Transverse colon (tissue), 4 donors: ENCODE data around the gene CNPY4.

Experiments used
- POLR2A ChIP-seq: fragments of 450-650 bp; IDR thresholded peaks from one replicate; pipeline ENCODE4 v1.6.1; 2016; ENCODE audit warnings: antibody characterized with exemption, mild to moderate bottlenecking, moderate library complexity
- POLR2AphosphoS5 ChIP-seq, 3 donors: sonication (generic); formaldehyde crosslinking; IDR thresholded peaks; one replicate each; pipeline ENCODE4 v1.6.1; 2016; ENCODE audit warnings: antibody characterized with exemption in 3 of 3
- TF ChIP-seq, protein P1 (sequence below), 5 experiments: fragments of 200-600 bp in 3 of 5; fragments of 450-650 bp in 2 of 5; sonication (generic) in 3 of 5; IDR thresholded peaks; 1 replicate in 2 of 5; 2 replicates in 3 of 5; pipeline ENCODE4 v1.5.1; 2016 to 2017; ENCODE audit warnings: antibody characterized with exemption in 5 of 5, inconsistent platforms in 3 of 5, mild to moderate bottlenecking in 2 of 5, moderate library complexity in 1 of 5

DNA sequence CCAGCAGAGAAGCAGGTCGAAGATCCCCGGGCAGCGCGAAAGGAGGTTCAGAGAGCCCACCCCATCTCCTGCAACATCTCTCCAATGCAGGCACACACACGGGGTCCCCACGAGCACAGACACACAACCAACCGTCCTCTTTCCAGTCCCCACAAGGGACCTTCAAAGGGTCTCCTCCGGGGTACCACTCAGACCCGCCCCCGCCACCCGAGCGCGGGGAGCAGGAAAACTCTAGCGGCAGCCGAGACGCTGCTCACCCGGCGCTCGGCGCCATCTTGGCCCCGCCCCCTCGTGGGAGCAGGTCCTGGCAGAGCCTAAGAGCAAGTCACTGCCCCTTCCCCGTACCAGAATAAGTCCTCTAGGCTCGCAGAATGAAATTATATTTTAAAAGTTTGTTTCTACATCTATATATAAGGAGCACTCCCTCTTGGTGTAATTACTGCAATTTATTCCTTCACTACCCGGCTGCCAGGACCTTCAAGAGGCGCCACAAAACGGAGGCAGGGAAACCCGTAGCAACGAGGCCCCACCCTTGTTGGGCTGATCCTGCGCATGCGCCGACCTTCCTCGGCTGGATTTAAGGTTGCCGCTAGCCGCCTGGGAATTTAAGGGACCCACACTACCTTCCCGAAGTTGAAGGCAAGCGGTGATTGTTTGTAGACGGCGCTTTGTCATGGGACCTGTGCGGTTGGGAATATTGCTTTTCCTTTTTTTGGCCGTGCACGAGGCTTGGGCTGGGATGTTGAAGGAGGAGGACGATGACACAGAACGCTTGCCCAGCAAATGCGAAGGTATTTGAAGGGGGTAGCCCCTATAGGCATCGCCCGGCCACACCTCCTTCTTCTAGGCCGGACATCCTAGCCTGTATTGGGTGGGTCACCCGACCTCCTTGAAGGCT, at the start of gene CNPY4, which contains the start of gene TAF6:
- TF ChIP-seq, protein P1, sequence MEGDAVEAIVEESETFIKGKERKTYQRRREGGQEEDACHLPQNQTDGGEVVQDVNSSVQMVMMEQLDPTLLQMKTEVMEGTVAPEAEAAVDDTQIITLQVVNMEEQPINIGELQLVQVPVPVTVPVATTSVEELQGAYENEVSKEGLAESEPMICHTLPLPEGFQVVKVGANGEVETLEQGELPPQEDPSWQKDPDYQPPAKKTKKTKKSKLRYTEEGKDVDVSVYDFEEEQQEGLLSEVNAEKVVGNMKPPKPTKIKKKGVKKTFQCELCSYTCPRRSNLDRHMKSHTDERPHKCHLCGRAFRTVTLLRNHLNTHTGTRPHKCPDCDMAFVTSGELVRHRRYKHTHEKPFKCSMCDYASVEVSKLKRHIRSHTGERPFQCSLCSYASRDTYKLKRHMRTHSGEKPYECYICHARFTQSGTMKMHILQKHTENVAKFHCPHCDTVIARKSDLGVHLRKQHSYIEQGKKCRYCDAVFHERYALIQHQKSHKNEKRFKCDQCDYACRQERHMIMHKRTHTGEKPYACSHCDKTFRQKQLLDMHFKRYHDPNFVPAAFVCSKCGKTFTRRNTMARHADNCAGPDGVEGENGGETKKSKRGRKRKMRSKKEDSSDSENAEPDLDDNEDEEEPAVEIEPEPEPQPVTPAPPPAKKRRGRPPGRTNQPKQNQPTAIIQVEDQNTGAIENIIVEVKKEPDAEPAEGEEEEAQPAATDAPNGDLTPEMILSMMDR (IDR thresholded peaks at IDR 0.05): peak in 3 of 5 experiments; percentile 13 to 34 (median 28)
- TF ChIP-seq POLR2A (peak; percentile 56), POLR2AphosphoS5 (IDR thresholded peaks at IDR 0.05) (peak; percentile 48 to 66 (median 50))
